HG03354 (cell line): ENCODE results near the gene TEX38.
"Not testable (repeated sequence)": the region's sequence is repeated elsewhere in the genome, so short reads cannot be mapped to it uniquely, and the experiment has no call there.

Source experiments
- ATAC-seq: cut with Tn5 transposase; IDR thresholded peaks from one replicate; pipeline ENCODE4 v1.9.1; 2021; ENCODE audit warnings: mild to moderate bottlenecking; ENCODE audit not compliant: unreplicated experiment, poor library complexity, severe bottlenecking

The TEX38 gene

DNA sequence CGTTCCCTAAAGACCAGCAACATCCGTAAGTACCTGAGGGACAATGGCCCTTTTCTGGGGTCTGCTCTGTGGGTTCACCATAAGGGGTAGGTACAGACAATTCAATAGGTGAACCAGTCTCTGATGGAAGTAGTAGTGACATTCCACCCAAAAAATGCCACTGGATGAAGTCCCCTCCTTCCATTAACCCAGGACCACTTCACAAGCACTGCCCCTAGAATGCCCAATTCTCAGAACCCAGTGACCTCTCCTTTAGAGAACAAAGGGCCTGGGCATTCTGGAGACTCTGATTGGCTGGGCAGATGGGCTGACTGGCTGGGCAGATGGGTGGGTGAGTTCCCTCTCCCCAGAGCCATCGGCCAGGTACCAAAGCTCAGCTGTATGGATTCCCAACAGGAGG is at the start of gene TEX38:
TEX38 (plus strand) TSS at position 301 of the 400 bp plus-strand sequence; CDS start at position 382, 81 bp downstream.
- no peak for ATAC-seq

DNA sequence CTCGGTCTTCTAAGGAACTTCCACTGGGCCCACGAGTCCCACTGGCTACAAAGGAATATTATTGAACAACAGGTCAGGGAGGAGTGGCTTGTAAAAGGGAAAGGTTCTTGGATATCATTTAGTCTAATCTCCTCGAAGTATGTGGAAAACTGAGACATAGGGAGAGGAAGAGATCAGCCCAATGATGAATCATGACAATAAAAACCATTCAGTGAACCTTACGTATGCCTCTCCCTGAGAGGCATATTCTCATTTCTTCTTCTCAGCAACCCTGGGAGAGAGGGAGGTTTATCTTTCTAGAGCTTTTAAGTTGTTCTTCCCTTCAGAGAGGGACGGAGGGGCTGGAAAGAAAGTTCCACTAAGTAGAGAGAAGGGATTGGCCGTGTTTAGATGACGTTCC is 49.7 kb upstream of the TEX38 start:
- no peak for ATAC-seq

DNA sequence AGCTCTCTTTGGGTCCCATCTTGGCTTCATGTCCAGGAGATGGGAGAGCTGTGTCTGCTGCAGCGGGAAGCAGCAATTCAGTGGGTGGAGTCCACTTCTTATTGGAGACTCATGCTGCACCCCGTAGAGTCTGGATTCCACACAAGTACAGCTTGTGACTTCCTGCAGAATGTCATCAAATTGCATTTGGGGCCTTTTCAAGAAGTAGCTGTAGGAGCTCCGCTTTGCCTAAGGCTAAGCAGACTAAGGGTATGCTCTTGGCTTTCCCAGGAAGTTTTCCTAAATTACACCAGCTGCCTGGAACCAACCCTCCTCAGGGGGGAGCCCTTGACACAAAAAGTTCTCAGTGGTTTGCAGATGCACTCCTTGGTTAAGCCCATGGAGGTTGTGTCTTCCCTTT is 49.3 kb upstream of the TEX38 start:
- no peak for ATAC-seq

DNA sequence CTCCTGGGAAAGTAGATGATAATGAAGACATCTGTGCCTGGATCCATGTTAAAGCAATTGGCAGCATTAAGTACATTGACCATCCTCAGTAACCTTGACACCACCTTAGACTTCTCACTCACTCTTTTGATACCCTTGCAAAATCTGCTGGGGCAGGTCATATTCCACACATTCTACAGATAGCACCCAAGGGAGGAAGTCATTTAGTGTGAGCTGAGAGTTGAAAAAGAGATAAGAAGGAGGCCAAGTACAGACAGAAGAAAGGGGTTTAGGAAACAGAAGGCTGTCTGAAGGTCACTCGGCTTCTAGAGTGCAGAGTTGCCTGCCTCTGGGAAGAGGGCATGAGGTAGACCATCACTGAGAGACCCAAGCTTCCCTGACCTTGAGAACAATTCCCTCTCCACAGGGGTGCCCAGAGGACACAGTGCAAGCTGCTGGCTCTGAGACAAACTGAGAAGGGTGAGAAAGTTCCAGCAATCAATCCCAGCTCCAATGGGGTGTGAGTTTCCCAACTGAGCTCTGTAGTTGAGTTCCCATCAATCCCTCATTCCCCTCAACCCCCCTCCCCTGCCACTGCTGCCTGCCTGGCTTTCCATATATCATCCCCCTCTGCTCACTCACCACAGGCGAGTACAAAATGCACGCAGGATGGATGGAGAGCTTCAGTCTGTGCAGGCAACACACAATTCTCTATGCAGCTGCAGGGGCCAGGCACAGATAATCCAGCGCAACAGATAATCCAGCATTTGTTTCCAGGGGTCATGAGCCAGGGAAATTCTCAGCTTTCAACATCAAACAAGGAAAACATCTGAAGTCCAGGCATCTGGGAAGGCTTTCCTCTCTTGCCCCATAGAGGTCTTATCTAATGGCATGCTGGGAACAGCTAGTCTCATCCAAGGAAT is 47.7 kb upstream of the TEX38 start:
- no peak for ATAC-seq

DNA sequence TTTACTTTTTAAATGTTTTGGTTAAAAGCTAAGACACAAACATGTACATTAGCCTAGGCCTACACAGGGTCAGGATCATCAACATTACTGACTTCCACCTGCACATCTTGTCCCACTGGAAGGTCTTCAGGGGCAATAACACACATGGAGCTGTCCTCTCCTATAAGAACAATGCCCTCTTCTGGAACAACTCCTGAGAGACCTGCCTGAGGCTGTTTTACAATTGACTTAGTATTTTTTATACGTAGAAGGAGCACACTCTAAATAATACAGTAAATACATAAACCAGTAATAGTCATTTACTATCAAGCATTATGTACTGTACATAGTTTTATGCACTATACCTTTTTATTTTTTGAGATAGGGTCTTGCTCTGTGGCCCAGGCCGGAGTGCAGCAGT is 40.9 kb upstream of the TEX38 start:
- ATAC-seq, result no peak

DNA sequence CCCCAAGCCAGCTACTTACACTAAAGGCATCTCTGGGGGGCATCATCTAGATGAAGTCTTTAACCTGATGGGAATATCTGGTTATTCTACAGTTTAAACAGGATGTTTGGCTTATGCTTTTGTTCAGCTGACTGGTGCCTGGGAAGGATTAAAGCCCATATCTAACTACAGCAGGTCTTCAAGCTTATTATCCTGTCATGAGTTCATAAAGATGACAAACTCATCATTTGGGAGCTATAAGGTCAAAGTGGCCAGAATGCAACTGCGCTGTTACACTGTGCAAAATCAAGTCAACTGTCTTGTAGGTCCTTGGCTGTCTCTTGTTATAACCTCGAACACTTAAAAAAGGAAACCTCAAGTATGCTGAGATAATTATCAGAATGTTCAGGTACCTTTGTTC is 36.4 kb upstream of the TEX38 start:
- ATAC-seq, result no peak

DNA sequence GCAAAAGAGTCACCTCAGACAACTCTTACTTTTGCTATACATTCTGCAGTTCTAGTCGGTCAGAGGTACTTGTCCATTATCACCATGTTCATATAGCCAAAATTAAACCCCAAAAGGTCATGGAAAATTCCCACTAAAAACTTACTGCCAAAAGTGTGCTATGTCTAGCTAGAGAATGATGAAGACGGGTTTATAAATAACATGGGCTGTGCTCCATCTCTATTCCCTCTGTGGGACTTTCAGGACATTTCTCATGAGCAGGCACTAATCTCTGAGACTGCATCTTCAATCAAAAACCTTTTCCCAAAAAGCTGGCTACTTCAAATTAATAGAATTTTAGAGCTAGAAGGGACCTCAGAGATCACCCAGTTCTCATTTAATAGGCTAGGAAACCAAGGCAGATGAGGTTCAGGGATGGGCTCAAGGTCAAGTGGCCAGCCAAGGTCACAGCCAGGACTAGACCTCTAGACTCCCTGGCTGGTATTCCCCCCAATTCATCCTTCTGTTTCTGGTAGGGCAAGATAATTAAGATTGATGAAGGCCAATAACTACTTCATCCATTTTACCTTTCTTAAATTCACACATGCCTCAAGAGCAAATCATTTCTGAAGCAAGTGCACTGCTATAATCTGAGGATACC is 34.1 kb upstream of the TEX38 start:
- no peak for ATAC-seq

DNA sequence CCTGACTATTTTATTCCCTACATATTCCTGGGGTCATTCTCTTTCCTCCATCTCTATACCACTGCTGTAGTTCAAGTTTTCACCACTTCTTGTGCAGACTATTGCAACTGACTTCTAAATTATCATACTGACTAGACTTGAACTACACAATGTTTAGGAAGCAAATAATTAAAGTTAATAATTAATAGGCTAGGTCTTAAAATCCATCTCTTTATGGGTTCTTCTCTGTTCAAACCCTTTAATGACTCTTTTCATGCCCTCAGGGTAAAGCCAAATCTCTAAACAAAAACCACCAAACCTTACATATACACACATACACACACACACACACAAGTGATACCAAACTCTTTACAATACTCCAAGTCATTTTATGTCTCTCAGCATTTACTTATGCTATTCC is 32.7 kb upstream of the TEX38 start:
- no peak for ATAC-seq

DNA sequence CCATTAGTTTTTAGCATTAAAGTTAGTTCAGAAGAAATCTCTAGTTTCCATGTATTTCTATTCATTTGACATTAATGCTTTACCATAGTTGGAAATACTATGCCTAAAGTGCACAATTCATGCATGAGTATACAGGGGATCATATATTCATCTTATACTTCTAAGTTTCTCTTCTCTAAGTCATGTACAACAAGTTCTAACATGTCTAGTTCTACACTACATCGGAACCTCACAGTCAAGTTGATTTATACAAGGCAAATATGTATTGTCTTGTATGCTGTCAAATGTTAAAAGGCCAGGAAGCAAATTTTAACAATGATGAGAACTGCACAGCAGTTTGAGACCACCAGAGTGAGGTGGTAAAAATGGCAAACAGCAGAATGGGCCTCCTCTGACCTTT is 32.1 kb upstream of the TEX38 start:
- ATAC-seq, result no peak

DNA sequence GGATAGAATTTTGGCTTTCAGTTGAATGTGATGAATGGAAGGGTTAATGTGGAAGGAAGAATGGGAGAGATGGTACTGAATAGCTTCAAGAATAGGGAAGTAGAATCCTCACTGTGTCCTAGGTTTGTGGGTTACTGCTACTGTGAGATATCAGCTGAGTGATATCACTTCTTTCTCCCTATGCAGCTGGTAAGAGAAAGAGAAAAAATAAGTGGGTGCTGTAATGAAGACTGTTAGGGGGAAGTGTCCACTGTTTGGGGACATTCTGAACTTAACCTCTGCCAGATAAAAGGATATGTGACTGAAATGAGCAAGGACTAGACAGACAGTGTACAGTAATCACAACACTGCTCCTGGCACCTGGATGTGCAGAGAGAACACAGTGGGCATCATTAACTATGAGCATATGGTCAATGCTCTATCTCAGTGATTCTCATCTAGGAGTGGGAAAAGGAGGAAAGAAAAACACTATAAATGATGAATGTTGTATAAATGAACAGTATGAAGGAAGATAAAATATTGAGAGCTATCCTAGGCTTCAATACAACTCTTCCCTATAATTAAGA is 29.5 kb upstream of the TEX38 start:
- no peak for ATAC-seq

DNA sequence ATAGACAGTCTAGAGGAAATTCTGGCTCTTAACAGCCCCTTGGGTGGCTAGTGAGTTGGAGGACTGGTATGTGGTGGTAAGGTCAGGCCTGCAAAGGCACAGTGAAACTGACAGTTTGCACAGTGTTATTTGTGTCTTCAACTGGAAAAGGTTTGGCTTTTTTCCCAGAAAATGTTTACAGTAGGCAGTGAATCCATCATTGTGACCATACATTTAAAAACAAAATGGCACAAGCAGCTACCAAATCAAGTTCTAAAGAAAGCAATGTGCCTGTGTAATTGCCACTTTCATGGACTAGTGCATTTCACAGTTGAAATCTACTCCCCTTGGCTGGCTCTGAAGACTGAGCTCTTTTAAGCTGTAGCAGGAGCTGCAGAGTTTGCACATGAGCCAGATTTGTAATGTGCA is 28.3 kb upstream of the TEX38 start:
- ATAC-seq, result no peak

DNA sequence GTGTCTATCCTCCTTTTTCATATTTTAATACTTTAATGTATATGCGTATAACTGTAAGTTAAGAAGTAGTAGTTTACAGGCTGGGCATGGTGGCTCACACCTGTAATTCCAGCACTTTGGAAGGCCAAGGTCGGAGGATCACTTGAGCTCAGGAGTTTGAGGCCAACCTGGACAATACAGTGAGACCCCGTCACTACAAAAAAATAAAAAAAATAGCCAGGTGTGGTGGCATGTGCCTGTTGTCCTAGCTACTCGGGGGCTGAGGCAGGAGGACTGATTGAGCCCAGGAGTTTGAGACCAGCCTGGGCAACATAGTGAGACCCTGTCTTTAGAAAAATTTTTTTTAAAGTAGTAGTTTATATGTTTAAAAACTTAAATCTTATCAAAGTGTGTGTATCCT is 25.8 kb upstream of the TEX38 start:
- ATAC-seq, result no peak

DNA sequence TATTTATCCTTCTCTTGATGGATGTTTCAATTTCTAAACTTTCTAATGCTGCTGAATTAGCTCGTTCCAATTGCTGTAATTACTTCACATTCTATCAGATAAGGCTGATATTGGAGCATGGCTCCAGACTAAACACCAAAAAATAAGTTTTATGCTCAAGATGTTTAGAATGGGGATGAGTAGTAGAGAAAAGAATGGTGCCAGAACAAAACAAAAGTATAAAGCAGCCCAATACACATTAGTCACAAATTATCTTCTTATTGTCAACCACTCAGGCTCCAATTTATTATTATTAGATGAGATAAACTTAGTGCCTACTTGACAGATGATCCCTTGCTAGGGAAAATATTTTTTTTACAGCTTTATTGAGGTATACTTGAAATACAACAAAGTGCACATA is 25.3 kb upstream of the TEX38 start:
- ATAC-seq, result no peak

DNA sequence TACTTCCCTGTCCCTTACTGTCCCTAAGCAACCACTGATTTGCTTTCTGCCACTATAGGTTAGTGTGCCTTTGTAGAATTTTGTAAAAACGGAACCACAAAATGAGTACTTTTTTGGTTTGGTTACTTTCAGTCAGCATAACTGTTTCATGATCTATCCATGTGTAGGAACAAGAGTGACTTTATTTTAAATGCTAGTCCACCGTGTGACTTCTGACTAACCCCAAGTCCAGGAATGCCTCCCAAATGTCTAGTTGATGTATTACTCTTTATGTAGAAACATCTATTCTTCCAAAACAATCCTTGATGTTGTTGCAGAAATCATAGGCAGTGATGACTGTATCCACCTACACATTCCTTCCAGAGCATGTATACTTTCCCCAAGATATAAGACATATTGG is 24.8 kb upstream of the TEX38 start:
- no peak for ATAC-seq

DNA sequence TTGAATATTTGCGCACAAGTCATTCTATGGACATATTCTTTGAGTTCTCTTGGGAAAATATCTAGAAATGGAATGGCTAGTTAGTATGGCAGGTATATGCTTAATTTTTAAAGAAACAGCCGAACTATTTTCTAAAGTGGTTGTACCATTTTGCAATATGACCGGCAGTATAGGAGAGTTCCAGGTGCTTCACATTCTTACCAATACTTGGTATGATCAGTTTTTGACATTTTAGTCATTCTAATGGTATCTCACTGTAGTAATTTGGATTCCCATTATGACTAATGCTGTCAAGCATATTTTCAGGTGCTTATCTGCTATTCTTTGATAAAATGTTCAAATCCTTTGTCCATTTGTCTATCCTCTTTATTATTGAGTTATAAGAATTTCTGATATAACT is 24.0 kb upstream of the TEX38 start:
- ATAC-seq, result no peak

DNA sequence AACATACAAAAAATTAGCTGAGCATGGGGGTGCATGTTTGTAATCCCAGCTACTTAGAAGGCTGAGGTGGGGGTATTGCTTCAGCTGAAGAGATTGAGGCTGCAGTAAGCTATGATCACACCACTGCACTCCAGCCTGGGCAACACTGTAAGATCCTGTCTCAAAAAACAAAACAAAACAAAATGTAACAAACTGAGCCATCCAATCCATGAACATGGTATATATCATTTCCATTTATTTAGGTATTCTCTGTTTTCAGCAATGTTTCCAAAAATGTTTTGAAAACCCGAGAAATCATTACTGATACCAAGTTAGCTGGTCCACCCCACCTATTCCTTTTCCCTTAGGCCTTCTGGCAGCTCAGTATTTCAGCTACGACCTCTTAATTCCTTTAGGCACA is 21.9 kb upstream of the TEX38 start:
- ATAC-seq, result no peak

DNA sequence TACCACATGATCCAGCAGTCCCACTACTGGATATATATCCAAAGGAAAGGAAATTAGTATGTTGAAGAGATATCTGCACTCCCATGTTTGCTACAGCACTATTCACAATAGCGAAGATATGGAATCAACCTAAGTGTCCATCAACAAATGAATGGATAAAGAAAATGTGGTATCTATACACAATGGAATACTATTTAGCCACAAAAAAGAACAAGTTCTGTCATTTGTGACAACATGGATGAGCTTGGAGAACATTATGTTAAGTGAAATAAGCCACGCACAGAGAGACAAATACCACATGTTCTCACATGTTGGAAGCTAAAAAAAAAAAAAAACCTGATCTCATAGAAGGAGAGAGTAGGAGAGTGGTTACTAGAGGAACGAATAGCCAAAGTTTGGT is 21.2 kb upstream of the TEX38 start:
- no peak for ATAC-seq

DNA sequence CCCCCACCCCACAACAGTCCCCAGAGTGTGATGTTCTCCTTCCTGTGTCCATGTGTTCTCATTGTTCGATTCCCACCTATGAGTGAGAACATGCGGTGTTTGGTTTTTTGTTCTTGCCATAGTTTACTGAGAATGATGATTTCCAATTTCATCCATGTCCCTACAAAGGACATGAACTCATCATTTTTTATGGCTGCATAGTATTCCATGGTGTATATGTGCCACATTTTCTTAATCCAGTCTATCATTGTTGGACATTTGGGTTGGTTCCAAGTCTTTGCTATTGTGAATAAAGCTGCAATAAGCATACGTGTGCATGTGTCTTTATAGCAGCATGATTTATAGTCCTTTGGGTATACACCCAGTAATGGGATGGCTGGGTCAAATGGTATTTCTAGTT is 20.5 kb upstream of the TEX38 start:
- not testable (repeated sequence) for ATAC-seq

DNA sequence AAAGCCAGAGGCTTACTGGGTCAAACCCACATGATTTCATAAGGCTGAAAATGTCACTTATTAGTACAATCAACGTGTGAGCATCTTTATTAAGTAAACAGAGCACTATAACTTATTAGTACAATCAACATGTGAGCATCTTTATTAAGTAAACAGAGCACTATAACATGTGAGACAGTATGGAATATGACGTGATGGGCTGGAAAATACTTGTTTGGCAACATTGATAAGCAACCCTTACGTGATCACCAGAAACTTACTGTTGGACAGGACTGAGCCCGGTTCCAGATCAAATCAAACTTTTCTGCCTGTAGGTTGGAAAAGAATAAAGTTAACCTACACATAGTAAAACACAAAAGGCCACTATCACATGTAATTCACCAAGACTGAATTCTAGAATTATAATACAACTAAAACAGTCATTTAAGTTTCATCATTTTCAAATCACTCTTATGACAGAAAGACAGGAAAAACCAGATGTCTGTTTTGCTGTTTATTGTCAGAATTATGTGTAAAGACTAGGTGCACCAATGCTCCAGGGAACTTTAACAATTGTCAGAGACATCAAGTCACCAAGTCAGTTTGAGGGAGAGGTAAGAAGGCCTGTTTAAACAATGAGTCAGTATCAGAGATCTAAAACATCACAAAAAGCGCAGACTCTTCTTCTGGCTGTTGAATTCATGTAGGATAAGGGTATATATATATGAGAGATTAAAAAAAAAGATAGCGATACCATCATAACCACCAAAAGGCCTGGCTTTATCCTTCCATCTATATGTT is 19.1 kb upstream of the TEX38 start:
- no peak for ATAC-seq

DNA sequence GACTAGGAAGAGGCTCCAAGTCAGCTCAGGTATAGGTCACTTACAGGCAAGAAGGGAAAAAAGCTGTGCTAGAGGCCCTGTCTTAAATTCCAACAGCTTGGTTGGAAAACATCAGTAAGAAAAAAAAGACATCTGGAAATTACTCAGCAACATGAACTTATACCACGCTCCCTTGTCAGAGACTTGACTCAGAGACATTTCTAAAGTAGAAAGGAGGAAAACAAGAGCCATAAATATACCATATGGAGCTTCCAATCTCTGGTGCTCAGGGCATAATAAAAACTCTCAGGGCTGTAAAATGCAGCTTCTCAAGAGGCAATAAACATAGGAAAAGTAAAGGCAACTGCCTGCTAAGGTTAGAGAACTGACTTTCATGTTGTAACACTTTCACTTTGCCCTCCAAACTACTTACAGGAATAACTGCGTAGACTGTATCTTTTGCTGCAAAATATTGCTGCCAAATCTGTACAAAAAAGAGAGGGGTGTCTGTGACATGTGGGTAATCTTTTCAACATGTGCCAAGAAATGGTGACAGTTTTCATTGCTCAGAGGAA is 18.2 kb upstream of the TEX38 start:
- no peak for ATAC-seq
